HCT116 (cell line): Measurements from ENCODE around the gene TMEM125. TPM values are rescaled to one million over a fixed set of nuclear protein-coding genes. Genes with fewer than 3 reads are reported as not detected.

Source experiments
- ATAC-seq: fragments of 200-7000 bp; cut with Tn5 transposase; 2 replicates; pipeline ENCODE4 v1.9.1; 2020; ENCODE audit warnings: mild to moderate bottlenecking, moderate library complexity
- BruUV-seq: library from RNA; stranded (reverse); fragments of 400-500 nt; replicated peaks from 2 replicates; lab custom pipeline; 2021; lab: Mats Ljungman, UMichigan
- CTCF ChIA-PET: fragments of 300-600 bp; sonication (Branson Sonifier 250); formaldehyde crosslinking; loops from one replicate; lab custom pipeline; 2021; ENCODE audit warnings: antibody characterized with exemption; lab: Charles Lee
- POLR2A ChIA-PET: fragments of 300-600, 350-600 bp; sonication (Branson Sonifier 250); formaldehyde crosslinking; loops from one replicate; lab custom pipeline; 2021; ENCODE audit warnings: antibody characterized with exemption; lab: Charles Lee
- RAD21 ChIA-PET, 2 experiments: fragments of 300-600 bp; sonication (Branson Sonifier 250); formaldehyde crosslinking; loops; one replicate each; lab custom pipeline; 2023; ENCODE audit warnings: low total read pairs in 2 of 2; ENCODE audit not compliant: uncharacterized antibody in 2 of 2, unreplicated experiment in 2 of 2, low non-redundant PET in 1 of 2; lab: Charles Lee
- DNase-seq: peaks from one replicate; pipeline ENCODE4 v3.0.0-alpha.2; 2010; ENCODE audit warnings: low read depth, low spot score
- H2AFZ ChIP-seq: fragments of 200-600 bp; shearing (Covaris generic), sonication (generic); 2 replicates; pipeline ENCODE4 v1.6.1; 2017; ENCODE audit warnings: low read depth, mixed run types, mixed read lengths, antibody characterized with exemption, low read length; ENCODE audit not compliant: poor library complexity, severe bottlenecking
- H3K27ac ChIP-seq: 2 replicates; pipeline ENCODE4 v1.5.1; 2012; ENCODE audit warnings: low read depth, low read length
- H3K27me3 ChIP-seq: fragments of 200-600 bp; sonication (generic); 2 replicates; pipeline ENCODE4 v1.6.1; 2016; ENCODE audit warnings: mixed run types, low read length, mixed read lengths; ENCODE audit not compliant: insufficient read depth
- H3K36me3 ChIP-seq, 2 experiments: fragments of 200-500 bp in 1 of 2; fragments of 200-600 bp in 1 of 2; sonication (Bioruptor generic) in 1 of 2; sonication (generic) in 1 of 2; 2 replicates each; pipeline versions ENCODE4 v1.5.1 to v1.6.1; 2014 to 2016; ENCODE audit warnings: low read length in 2 of 2, inconsistent platforms in 1 of 2, mixed read lengths in 1 of 2, mixed run types in 1 of 2; ENCODE audit not compliant: insufficient read depth in 2 of 2, control insufficient read depth in 1 of 2
- H3K4me1 ChIP-seq, 2 experiments: fragments of 200-600 bp in 1 of 2; sonication (generic) in 1 of 2; 2 replicates each; pipeline versions ENCODE4 v1.5.1 to v1.6.1; 2012 to 2017; ENCODE audit warnings: low read length in 2 of 2, inconsistent platforms in 1 of 2, mild to moderate bottlenecking in 1 of 2, mixed read lengths in 1 of 2, mixed run types in 1 of 2, moderate library complexity in 1 of 2; ENCODE audit not compliant: insufficient read depth in 2 of 2, control insufficient read depth in 1 of 2
- H3K4me2 ChIP-seq: fragments of 200-600 bp; sonication (generic); 2 replicates; pipeline ENCODE4 v1.6.1; 2017; ENCODE audit warnings: mixed run types, low read length, mixed read lengths
- H3K4me3 ChIP-seq, 2 experiments: fragments of 200-600 bp in 1 of 2; sonication (generic) in 1 of 2; replicated peaks in 1 of 2; 2 replicates each; pipeline ENCODE4 v1.5.1; 2011 to 2016; ENCODE audit warnings: low read length in 2 of 2, control low read depth in 1 of 2, low read depth in 1 of 2, mild to moderate bottlenecking in 1 of 2, mixed read lengths in 1 of 2, mixed run types in 1 of 2
- H3K79me2 ChIP-seq: fragments of 200-600 bp; sonication (generic); 2 replicates; pipeline ENCODE4 v1.6.1; 2017; ENCODE audit warnings: mild to moderate bottlenecking, mixed run types, low read length, moderate library complexity, mixed read lengths; ENCODE audit not compliant: insufficient read depth
- H3K9ac ChIP-seq: fragments of 200-600 bp; sonication (generic); 2 replicates; pipeline ENCODE4 v1.6.1; 2016; ENCODE audit warnings: low read length, mixed read lengths
- H3K9me2 ChIP-seq: fragments of 200-600 bp; sonication (generic), shearing (Covaris generic); 2 replicates; pipeline ENCODE4 v1.6.1; 2017; ENCODE audit warnings: mixed run types, mild to moderate bottlenecking, moderate library complexity; ENCODE audit not compliant: insufficient read depth
- H3K9me3 ChIP-seq, 2 experiments: fragments of 200-500 bp in 1 of 2; fragments of 200-600 bp in 1 of 2; sonication (Bioruptor generic) in 1 of 2; sonication (generic) in 1 of 2; 2 replicates each; pipeline ENCODE4 v1.6.1; 2014 to 2017; ENCODE audit warnings: low read length in 2 of 2, mixed read lengths in 2 of 2, inconsistent platforms in 1 of 2, low read depth in 1 of 2, mild to moderate bottlenecking in 1 of 2, mixed run types in 1 of 2, moderate library complexity in 1 of 2; ENCODE audit not compliant: control insufficient read depth in 1 of 2, insufficient read depth in 1 of 2
- H4K20me1 ChIP-seq: fragments of 200-600 bp; sonication (generic), shearing (Covaris generic); 2 replicates; pipeline ENCODE4 v1.6.1; 2017; ENCODE audit warnings: mixed run types, mild to moderate bottlenecking, moderate library complexity; ENCODE audit not compliant: insufficient read depth
- CBX3 ChIP-seq: IDR thresholded peaks from 2 replicates; pipeline ENCODE4 v1.6.1; 2012; ENCODE audit warnings: low read depth
- CEBPB ChIP-seq: IDR thresholded peaks from 2 replicates; pipeline ENCODE4 v1.6.1; 2012; ENCODE audit warnings: low read depth
- CTCF ChIP-seq, 3 experiments: fragments of 200-600 bp in 1 of 3; sonication (generic) in 1 of 3; IDR thresholded peaks in 2 of 3; conservative IDR thresholded peaks in 1 of 3; 2 replicates each; pipeline ENCODE4 v1.5.1; 2012 to 2017; ENCODE audit warnings: low read depth in 2 of 3, low read length in 2 of 3, antibody characterized with exemption in 1 of 3, borderline replicate concordance in 1 of 3, control low read depth in 1 of 3, mild to moderate bottlenecking in 1 of 3, mixed read lengths in 1 of 3, mixed run types in 1 of 3, moderate library complexity in 1 of 3; ENCODE audit not compliant: insufficient read depth in 1 of 3
- EGR1 ChIP-seq: IDR thresholded peaks from 2 replicates; pipeline ENCODE4 v1.6.1; 2012; ENCODE audit warnings: low read depth
- ELF1 ChIP-seq: IDR thresholded peaks from 2 replicates; pipeline ENCODE4 v1.6.1; 2012; ENCODE audit warnings: low read depth, borderline replicate concordance
- EZH2 ChIP-seq: fragments of 200-600 bp; sonication (generic); IDR thresholded peaks from 2 replicates; pipeline ENCODE4 v1.6.1; 2017; ENCODE audit warnings: antibody characterized with exemption, mixed run types
- EZH2phosphoT487 ChIP-seq: fragments of 200-600 bp; IDR thresholded peaks from 2 replicates; pipeline ENCODE4 v1.6.1; 2018; ENCODE audit warnings: antibody characterized with exemption, borderline replicate concordance
- FOSL1 ChIP-seq: IDR thresholded peaks from 2 replicates; pipeline ENCODE4 v1.6.1; 2012; ENCODE audit warnings: low read depth
- JUND ChIP-seq: IDR thresholded peaks from 2 replicates; pipeline ENCODE4 v1.6.1; 2012
- POLR2A ChIP-seq: IDR thresholded peaks from 2 replicates; pipeline ENCODE4 v1.7.0; 2011; ENCODE audit warnings: borderline replicate concordance; ENCODE audit not compliant: insufficient read depth, insufficient read length; ENCODE audit errors: extremely low read depth
- POLR2AphosphoS5 ChIP-seq: IDR thresholded peaks from 2 replicates; pipeline ENCODE4 v1.6.1; 2011; ENCODE audit warnings: mild to moderate bottlenecking, low read depth, low read length, moderate library complexity
- RAD21 ChIP-seq: IDR thresholded peaks from 2 replicates; pipeline ENCODE4 v1.6.1; 2012; ENCODE audit warnings: low read depth, mild to moderate bottlenecking
- SIN3A ChIP-seq: IDR thresholded peaks from 2 replicates; pipeline ENCODE4 v1.6.1; 2012; ENCODE audit warnings: low read depth
- SRF ChIP-seq: IDR thresholded peaks from 2 replicates; pipeline ENCODE4 v1.6.1; 2012; ENCODE audit warnings: low read depth
- TCF7L2 ChIP-seq: IDR thresholded peaks from 2 replicates; pipeline ENCODE4 v1.7.0; 2011; ENCODE audit warnings: borderline replicate concordance, inconsistent platforms; ENCODE audit not compliant: insufficient read depth, insufficient read length; ENCODE audit errors: extremely low read depth
- YY1 ChIP-seq: IDR thresholded peaks from 2 replicates; pipeline ENCODE4 v1.6.1; 2011; ENCODE audit warnings: low read length, low read depth, moderate library complexity, mild to moderate bottlenecking; ENCODE audit not compliant: insufficient replicate concordance; ENCODE audit errors: extremely low read depth
- ZFX ChIP-seq: fragments of 450-650 bp; IDR thresholded peaks from 2 replicates; pipeline ENCODE4 v1.6.1; 2017
- ZNF274 ChIP-seq: fragments of 200-500 bp; sonication (Bioruptor generic); IDR thresholded peaks from 2 replicates; pipeline ENCODE4 v1.6.1; 2014; ENCODE audit warnings: mild to moderate bottlenecking, low read depth, low read length, inconsistent platforms
- intact Hi-C: fragments of 100-400 bp; cut with micrococcal nuclease; formaldehyde crosslinking; loops from 2 replicates; pipeline ENCODE4 v1.10.0; 2022
- total RNA-seq: library from RNA; stranded (reverse); gene quantifications from one replicate; pipeline ENCODE4 v1.2.1, GENCODE V29; 2021; ENCODE audit not compliant: unreplicated experiment
- TF ChIP-seq, protein P1 (sequence below): IDR thresholded peaks from 2 replicates; pipeline ENCODE4 v1.6.1; 2012
- TF ChIP-seq, protein P2 (sequence below): IDR thresholded peaks from 2 replicates; pipeline ENCODE4 v1.6.1; 2011; ENCODE audit warnings: mild to moderate bottlenecking, low read length, moderate library complexity; ENCODE audit not compliant: insufficient replicate concordance; ENCODE audit errors: extremely low read depth
- TF ChIP-seq, protein P3 (sequence below): IDR thresholded peaks from 2 replicates; pipeline ENCODE4 v1.6.1; 2012

TMEM125 gene
- total RNA-seq, 1 experiment from 2014 or later: 13.9 TPM

- ATAC-seq (peak; percentile 97), DNase-seq (peak; percentile 81)
- Histone ChIP-seq H3K9me3 (no peaks in the 10 kb centered on the region), H3K4me2 (peak within 1 kb of the TSS; percentile 89), H3K27ac (peak within 1 kb of the TSS; percentile 55), H4K20me1 (no peaks in the 10 kb centered on the region), H3K36me3 (0 out of 4 replicates have a peak, but pooled peaks cover 0 to 2% of the 10 kb centered on the region in 2 experiments), H3K27me3 (0 out of 2 replicates have a peak, but pooled peaks cover 3% of the 10 kb centered on the region), H2AFZ (peak within 1 kb of the TSS; percentile 28), H3K79me2 (no peaks in the 10 kb centered on the region), H3K4me1 (peaks cover 14 to 27% of the 10 kb centered on the region in 2 experiments; a peak in 3 of 4 replicates), H3K4me3 (peak within 1 kb of the TSS; percentile 70 to 72), H3K9me2 (no peaks in the 10 kb centered on the region), H3K9ac (peak within 1 kb of the TSS; percentile 56)
- ChIA-PET POLR2A (interaction anchor here (0.6 to 1.5 kb wide), 6 partner anchors 9 to 104 kb away, joined by 3 to 12 read pairs (median 4); partner anchors contain the start of genes CDC20 and ELOVL1), RAD21 (interaction anchor here in 1 of 2 experiments (0.7 to 1.5 kb wide), 3 partner anchors 45 to 129 kb away, joined by 3 to 4 read pairs (median 3); partner anchors contain the start of gene CDC20), CTCF (interaction anchor here (0.8 to 1.6 kb wide), 11 partner anchors 8 to 211 kb away, joined by 3 to 15 read pairs (median 4); partner anchors contain the start of gene CDC20)
- no TSS peak for BruUV-seq
- intact Hi-C loops: no loop called here
- TF ChIP-seq EZH2phosphoT487: no peak
- TF ChIP-seq FOSL1: no peak
- TF ChIP-seq RAD21: peak; percentile 45; the same call in 1 of the 2 replicates
- TF ChIP-seq EZH2: no peak
- TF ChIP-seq YY1: no peak
- TF ChIP-seq JUND: no peak
- peak; percentile 90 for TF ChIP-seq EGR1
- no peak for TF ChIP-seq POLR2A
- no peak for TF ChIP-seq TCF7L2
- peak in 2 of 3 experiments; percentile 75 to 76; a peak in 4 of 6 replicates for TF ChIP-seq CTCF (IDR thresholded peaks at IDR 0.05 in 2 of 3, conservative IDR thresholded peaks at IDR 0.05 in 1 of 3; ENCODE audit: borderline replicate concordance in 1 of 3, insufficient read depth in 1 of 3, low read depth in 2 of 3, low read length in 2 of 3)
- TF ChIP-seq CEBPB: no peak
- TF ChIP-seq POLR2AphosphoS5: peak; percentile 72
- no peak for TF ChIP-seq ZFX
- TF ChIP-seq SIN3A: no peak
- TF ChIP-seq, protein P1, sequence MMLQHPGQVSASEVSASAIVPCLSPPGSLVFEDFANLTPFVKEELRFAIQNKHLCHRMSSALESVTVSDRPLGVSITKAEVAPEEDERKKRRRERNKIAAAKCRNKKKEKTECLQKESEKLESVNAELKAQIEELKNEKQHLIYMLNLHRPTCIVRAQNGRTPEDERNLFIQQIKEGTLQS: no peak
- no peak for TF ChIP-seq SRF
- TF ChIP-seq CBX3: peak; percentile 51; the same call in 1 of the 2 replicates
- TF ChIP-seq, protein P2, sequence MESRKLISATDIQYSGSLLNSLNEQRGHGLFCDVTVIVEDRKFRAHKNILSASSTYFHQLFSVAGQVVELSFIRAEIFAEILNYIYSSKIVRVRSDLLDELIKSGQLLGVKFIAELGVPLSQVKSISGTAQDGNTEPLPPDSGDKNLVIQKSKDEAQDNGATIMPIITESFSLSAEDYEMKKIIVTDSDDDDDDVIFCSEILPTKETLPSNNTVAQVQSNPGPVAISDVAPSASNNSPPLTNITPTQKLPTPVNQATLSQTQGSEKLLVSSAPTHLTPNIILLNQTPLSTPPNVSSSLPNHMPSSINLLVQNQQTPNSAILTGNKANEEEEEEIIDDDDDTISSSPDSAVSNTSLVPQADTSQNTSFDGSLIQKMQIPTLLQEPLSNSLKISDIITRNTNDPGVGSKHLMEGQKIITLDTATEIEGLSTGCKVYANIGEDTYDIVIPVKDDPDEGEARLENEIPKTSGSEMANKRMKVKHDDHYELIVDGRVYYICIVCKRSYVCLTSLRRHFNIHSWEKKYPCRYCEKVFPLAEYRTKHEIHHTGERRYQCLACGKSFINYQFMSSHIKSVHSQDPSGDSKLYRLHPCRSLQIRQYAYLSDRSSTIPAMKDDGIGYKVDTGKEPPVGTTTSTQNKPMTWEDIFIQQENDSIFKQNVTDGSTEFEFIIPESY: no peak
- TF ChIP-seq, protein P3, sequence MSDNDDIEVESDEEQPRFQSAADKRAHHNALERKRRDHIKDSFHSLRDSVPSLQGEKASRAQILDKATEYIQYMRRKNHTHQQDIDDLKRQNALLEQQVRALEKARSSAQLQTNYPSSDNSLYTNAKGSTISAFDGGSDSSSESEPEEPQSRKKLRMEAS: no peak
- TF ChIP-seq ZNF274: no peak
- TF ChIP-seq ELF1: no peak
These were observed 15.6 kb downstream of the TMEM125 start, which contains the start of gene C1orf210 for GRCh38 chr1:43285269-43285990. Gene C1orf210, minus strand, starts transcription at chr1:43285581. Its CDS starts 2,311 bp downstream, at chr1:43283270.
